ENCODE results near the gene ATP7B. TPM values are rescaled to one million over a fixed set of nuclear protein-coding genes. Genes with fewer than 3 reads are reported as not detected.

ATP7B gene
- total RNA-seq, 1 donor from 2014 or later, result 3.8 TPM

DNA sequence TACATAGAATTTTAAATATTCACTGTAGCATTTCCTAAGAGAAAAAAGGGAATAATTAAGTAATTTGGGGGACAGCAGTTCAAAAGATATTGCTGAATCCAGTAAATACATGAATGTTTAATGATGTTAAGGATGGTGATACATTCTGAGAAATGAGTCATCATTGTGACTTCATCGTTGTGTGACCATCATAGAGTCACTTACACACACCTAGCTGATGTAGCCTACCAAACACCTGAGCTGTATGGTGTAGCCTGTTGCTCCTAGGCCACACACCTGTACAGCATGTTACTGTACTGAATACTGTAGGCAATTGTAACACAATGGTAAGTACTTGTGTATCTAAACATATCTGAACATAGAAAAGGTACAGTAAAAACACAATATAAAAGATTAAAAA, 34.8 kb downstream of the ATP7B start:
- peaks cover 17% of the 10 kb centered on the region for H3K4me1 ChIP-seq
- H3K27me3 ChIP-seq (ENCODE audit: low read depth), result no peaks in the 10 kb centered on the region
- no peak overlapping the region for H3K4me3 ChIP-seq
- intact Hi-C loops (cut with micrococcal nuclease), result no loop called here
- no peak for DNase-seq
- peaks cover 4% of the 10 kb centered on the region for H3K36me3 ChIP-seq
- no peak overlapping the region for H3K27ac ChIP-seq (replicated peaks)
- TF ChIP-seq, protein P1, sequence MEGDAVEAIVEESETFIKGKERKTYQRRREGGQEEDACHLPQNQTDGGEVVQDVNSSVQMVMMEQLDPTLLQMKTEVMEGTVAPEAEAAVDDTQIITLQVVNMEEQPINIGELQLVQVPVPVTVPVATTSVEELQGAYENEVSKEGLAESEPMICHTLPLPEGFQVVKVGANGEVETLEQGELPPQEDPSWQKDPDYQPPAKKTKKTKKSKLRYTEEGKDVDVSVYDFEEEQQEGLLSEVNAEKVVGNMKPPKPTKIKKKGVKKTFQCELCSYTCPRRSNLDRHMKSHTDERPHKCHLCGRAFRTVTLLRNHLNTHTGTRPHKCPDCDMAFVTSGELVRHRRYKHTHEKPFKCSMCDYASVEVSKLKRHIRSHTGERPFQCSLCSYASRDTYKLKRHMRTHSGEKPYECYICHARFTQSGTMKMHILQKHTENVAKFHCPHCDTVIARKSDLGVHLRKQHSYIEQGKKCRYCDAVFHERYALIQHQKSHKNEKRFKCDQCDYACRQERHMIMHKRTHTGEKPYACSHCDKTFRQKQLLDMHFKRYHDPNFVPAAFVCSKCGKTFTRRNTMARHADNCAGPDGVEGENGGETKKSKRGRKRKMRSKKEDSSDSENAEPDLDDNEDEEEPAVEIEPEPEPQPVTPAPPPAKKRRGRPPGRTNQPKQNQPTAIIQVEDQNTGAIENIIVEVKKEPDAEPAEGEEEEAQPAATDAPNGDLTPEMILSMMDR (IDR thresholded peaks at IDR 0.05; ENCODE audit: borderline replicate concordance), result no peak
- H3K9me3 ChIP-seq (replicated peaks), result no peaks in the 10 kb centered on the region

DNA sequence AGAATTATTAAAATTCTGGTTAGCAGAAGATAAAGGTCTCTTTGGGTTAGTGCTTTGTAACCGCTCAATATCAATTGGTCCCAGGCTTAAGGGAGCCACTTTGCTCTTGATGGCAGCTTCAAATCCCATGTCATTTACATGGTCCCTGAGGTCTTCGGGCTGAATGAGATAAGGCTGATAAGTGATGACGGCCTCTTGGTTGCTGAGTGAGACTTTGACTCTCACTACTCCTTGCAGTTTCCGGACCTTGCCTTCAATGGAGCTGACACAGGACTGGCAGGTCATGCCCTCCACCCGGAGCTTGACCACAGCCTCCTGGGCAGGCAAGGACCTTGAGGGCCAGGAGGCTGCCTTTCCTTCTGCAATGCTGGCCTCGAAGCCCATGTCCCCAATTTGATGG, 36.8 kb downstream of the ATP7B start:
- TF ChIP-seq, protein P1 (IDR thresholded peaks at IDR 0.05; ENCODE audit: borderline replicate concordance), result no peak
- intact Hi-C loops (cut with micrococcal nuclease), result no loop called here
- H3K36me3 ChIP-seq, result peaks cover 4% of the 10 kb centered on the region
- DNase-seq, result no peak
- H3K27me3 ChIP-seq (ENCODE audit: low read depth), result no peaks in the 10 kb centered on the region
- H3K4me3 ChIP-seq, result no peak overlapping the region
- no peak overlapping the region for H3K27ac ChIP-seq (replicated peaks)
- peaks cover 20% of the 10 kb centered on the region for H3K4me1 ChIP-seq
- H3K9me3 ChIP-seq (replicated peaks), result no peaks in the 10 kb centered on the region

DNA sequence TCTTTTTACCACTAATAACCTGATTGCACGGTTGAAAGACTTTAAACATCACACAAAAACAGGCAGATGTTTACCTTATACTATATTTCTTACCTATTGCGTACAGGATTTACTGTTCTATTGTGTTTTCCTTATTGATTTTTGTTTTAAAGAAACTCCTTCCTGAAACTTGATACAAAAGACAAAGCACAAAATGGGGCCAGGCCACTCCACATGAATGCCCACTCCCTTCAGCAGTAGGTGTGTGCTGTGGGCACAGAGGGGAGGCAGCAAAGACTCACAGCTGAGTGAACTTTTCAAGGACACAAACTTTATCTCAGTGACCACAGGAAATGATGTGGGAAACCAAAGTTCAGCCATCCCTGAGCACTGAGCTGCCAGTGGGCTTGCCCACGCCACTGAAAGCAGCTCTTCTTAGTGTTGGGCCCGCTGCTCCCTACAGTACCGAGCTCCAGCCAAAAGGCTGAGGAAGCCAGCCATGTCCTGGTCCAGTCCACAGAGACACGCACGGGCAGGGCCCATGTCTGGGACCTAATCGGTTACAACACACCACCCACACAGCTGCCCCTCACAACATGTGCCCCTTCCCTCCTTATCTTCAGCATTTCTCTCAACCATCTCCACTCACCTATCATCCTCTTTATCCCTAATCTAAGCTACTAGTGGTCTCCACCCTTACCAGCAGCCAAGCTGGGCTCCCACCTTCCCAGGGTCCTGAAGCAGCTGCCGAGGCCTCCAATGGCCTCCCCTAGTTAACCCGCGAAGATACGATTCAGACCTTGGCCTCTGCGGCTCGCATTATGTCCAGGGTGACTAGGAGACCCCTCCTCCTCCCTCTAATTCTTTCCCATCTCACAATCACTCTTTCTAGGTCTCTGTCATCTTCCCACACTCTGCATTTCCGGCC, 39.5 kb downstream of the ATP7B start:
- Histone ChIP-seq H3K27ac (replicated peaks) (no peak overlapping the region), H3K36me3 (peaks cover 4% of the 10 kb centered on the region), H3K9me3 (replicated peaks) (no peaks in the 10 kb centered on the region), H3K27me3 (ENCODE audit: low read depth) (no peaks in the 10 kb centered on the region), H3K4me3 (no peak overlapping the region), H3K4me1 (peaks cover 33% of the 10 kb centered on the region)
- TF ChIP-seq, protein P1 (IDR thresholded peaks at IDR 0.05; ENCODE audit: borderline replicate concordance), result no peak
- no peak for DNase-seq
- intact Hi-C loops (cut with micrococcal nuclease), result no loop called here

DNA sequence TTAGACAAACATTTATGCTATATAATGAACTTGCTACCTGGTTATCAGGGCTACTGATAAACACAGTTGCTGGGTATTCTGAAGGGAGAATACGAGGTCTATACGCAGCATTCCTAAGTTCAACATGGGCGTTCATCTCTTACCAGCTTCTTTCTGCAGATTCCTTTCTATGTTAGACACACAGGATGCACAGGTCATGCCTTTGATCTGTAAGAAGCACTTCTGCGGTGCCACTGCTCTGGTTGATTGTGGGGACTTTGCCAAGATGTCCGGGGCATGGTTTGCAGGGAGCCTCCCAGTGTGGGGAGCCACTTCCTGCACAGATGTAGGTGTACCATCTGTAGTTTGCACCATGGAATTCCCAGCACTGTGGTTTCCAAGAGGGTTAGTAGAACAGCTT, 40.9 kb downstream of the ATP7B start:
- H3K4me3 ChIP-seq, result no peak overlapping the region
- H3K9me3 ChIP-seq (replicated peaks), result no peaks in the 10 kb centered on the region
- TF ChIP-seq, protein P1 (IDR thresholded peaks at IDR 0.05; ENCODE audit: borderline replicate concordance), result no peak
- H3K4me1 ChIP-seq, result peaks cover 39% of the 10 kb centered on the region
- DNase-seq, result no peak
- no peak overlapping the region for H3K27ac ChIP-seq (replicated peaks)
- intact Hi-C loops (cut with micrococcal nuclease), result no loop called here
- H3K27me3 ChIP-seq (ENCODE audit: low read depth), result no peaks in the 10 kb centered on the region
- H3K36me3 ChIP-seq, result peaks cover 4% of the 10 kb centered on the region

DNA sequence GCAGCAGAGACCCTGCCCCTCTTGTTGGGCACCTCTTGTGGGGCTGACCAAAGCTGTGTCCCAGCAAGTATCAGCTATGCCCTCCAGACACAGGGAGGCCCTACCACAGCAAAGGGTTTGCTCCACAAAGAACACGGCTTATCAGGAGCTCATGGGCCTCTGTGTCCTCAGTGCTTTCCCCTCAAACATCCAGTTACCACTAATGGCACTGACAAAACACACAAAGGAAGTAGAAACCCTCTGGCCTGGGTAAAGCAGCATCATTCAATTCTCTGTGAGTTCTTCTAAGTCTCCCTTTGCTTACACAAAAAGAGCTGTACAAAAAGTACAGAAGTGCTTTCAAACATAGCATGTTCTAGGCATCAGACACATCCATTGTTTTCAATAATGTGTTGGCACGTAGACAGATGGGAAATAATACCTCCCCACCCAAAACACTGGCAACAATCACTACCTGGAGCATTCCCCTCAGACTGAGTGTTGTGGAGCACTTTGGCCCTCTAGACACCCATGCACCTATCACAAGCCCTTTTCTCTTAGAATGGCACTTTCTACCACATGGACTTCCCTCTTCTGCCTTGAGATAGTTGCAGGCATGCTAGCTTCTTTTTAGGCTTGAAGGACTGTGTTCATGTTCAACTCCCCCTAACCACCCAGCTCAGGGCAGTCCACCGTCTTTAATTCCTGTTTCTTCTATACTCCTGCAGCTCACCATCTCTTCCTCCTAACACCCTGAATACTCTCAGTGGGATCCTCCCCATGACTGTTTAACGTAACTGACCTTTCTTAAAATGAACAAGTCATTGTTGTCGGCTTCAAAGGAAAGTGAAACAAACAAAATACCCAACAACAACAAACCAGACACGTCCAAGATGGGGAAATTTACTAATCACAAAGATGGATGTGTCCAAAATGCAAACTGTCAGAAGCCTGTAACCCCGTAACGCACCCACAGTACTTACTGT, 43.5 kb downstream of the ATP7B start:
- H3K36me3 ChIP-seq, result peaks cover 1% of the 10 kb centered on the region
- TF ChIP-seq, protein P1 (IDR thresholded peaks at IDR 0.05; ENCODE audit: borderline replicate concordance), result no peak
- peaks cover 39% of the 10 kb centered on the region for H3K4me1 ChIP-seq
- DNase-seq, result no peak
- H3K9me3 ChIP-seq (replicated peaks), result no peaks in the 10 kb centered on the region
- H3K4me3 ChIP-seq, result no peak overlapping the region
- intact Hi-C loops (cut with micrococcal nuclease), result no loop called here
- no peaks in the 10 kb centered on the region for H3K27me3 ChIP-seq (ENCODE audit: low read depth)
- H3K27ac ChIP-seq (replicated peaks), result peak overlapping the region; percentile 91

Measured in left ventricle myocardium inferior (tissue), 1 donor.